OCI-LY7 (cell line): ENCODE data around the gene NOD2. TPM values are rescaled to one million over a fixed set of nuclear protein-coding genes. Genes with fewer than 3 reads are reported as not detected.

Source experiments
- BruUV-seq: library from RNA; stranded (reverse); fragments of 400-500 nt; replicated peaks from 2 replicates; lab custom pipeline; 2021; lab: Mats Ljungman, UMichigan
- CTCF ChIA-PET: fragments of 300-600 bp; sonication (Branson Sonifier 250); formaldehyde crosslinking; loops from one replicate; lab custom pipeline; 2022; ENCODE audit warnings: antibody characterized with exemption; ENCODE audit not compliant: unreplicated experiment; lab: Charles Lee
- POLR2A ChIA-PET: fragments of 300-600 bp; sonication (Branson Sonifier 250); formaldehyde crosslinking; loops from one replicate; lab custom pipeline; 2022; ENCODE audit warnings: antibody characterized with exemption; lab: Charles Lee
- DNase-seq: peaks from one replicate; pipeline ENCODE4 v3.0.0-alpha.2; 2015; ENCODE audit warnings: low spot score
- H2AFZ ChIP-seq: fragments of 200-600 bp; sonication (generic), shearing (Covaris generic); 2 replicates; pipeline ENCODE4 v1.6.1; 2014; ENCODE audit warnings: mild to moderate bottlenecking, antibody characterized with exemption, low read length, moderate library complexity
- H3K27ac ChIP-seq: fragments of 200-600 bp; sonication (generic); 2 replicates; pipeline ENCODE4 v1.5.1; 2014; ENCODE audit warnings: mixed run types, low read depth, mild to moderate bottlenecking, moderate library complexity, low read length, inconsistent platforms; ENCODE audit not compliant: poor library complexity, severe bottlenecking
- H3K36me3 ChIP-seq: fragments of 200-600 bp; sonication (generic); 2 replicates; pipeline ENCODE4 v1.6.1; 2014; ENCODE audit warnings: mild to moderate bottlenecking, antibody characterized with exemption, low read length, moderate library complexity, mixed read lengths; ENCODE audit not compliant: insufficient read depth
- H3K4me1 ChIP-seq: fragments of 200-600 bp; sonication (generic); 2 replicates; pipeline ENCODE4 v1.5.1; 2014; ENCODE audit warnings: mild to moderate bottlenecking, low read length; ENCODE audit not compliant: insufficient read depth, poor library complexity, severe bottlenecking
- H3K4me2 ChIP-seq: fragments of 200-600 bp; sonication (generic); 2 replicates; pipeline ENCODE4 v1.6.1; 2014; ENCODE audit warnings: mild to moderate bottlenecking, low read length
- H3K4me3 ChIP-seq: fragments of 200-600 bp; sonication (generic); 2 replicates; pipeline ENCODE4 v1.5.1; 2014; ENCODE audit warnings: mild to moderate bottlenecking, low read depth, low read length; ENCODE audit not compliant: poor library complexity, severe bottlenecking
- H3K79me2 ChIP-seq: fragments of 200-600 bp; sonication (generic); 2 replicates; pipeline ENCODE4 v1.6.1; 2016; ENCODE audit warnings: low read depth, mild to moderate bottlenecking, low read length, moderate library complexity, mixed read lengths; ENCODE audit not compliant: insufficient read depth
- H3K9me2 ChIP-seq: fragments of 200-600 bp; sonication (generic); 2 replicates; pipeline ENCODE4 v1.6.1; 2016; ENCODE audit warnings: mild to moderate bottlenecking, low read length, mixed read lengths; ENCODE audit not compliant: insufficient read depth
- H3K9me3 ChIP-seq: fragments of 200-600 bp; sonication (generic); 2 replicates; pipeline ENCODE4 v1.6.1; 2014; ENCODE audit warnings: mild to moderate bottlenecking, mixed run types, low read length, mixed read lengths
- H4K20me1 ChIP-seq: fragments of 200-600 bp; sonication (generic); 2 replicates; pipeline ENCODE4 v1.6.1; 2014; ENCODE audit warnings: mild to moderate bottlenecking, antibody characterized with exemption, low read length, moderate library complexity, mixed read lengths; ENCODE audit not compliant: insufficient read depth
- EZH2phosphoT487 ChIP-seq: fragments of 200-600 bp; sonication (generic); IDR thresholded peaks from 2 replicates; pipeline ENCODE4 v1.6.1; 2018; ENCODE audit warnings: low read depth, borderline replicate concordance, mild to moderate bottlenecking, mixed run types, antibody characterized with exemption, low read length, moderate library complexity, mixed read lengths
- intact Hi-C: fragments of 100-400 bp; cut with micrococcal nuclease; formaldehyde crosslinking; loops from one replicate; pipeline ENCODE4 v1.10.0; 2022; ENCODE audit not compliant: unreplicated experiment
- total RNA-seq, 2 experiments: library from RNA; depleted of rRNA in 1 of 2; stranded (reverse); fragments of >200 nt in 1 of 2; shearing (Covaris generic) in 1 of 2; gene quantifications; 2 replicates each; pipeline ENCODE4 v1.2.3, GENCODE V29; 2014 to 2022
- TF ChIP-seq, protein P1 (sequence below): fragments of 200-600 bp; sonication (generic); conservative IDR thresholded peaks from 2 replicates; pipeline ENCODE4 v1.5.1; 2014; ENCODE audit warnings: mild to moderate bottlenecking, antibody characterized with exemption, low read length, moderate library complexity, mixed read lengths

NOD2 gene
- total RNA-seq, 2 experiments from 2014 or later, result not detected

DNA sequence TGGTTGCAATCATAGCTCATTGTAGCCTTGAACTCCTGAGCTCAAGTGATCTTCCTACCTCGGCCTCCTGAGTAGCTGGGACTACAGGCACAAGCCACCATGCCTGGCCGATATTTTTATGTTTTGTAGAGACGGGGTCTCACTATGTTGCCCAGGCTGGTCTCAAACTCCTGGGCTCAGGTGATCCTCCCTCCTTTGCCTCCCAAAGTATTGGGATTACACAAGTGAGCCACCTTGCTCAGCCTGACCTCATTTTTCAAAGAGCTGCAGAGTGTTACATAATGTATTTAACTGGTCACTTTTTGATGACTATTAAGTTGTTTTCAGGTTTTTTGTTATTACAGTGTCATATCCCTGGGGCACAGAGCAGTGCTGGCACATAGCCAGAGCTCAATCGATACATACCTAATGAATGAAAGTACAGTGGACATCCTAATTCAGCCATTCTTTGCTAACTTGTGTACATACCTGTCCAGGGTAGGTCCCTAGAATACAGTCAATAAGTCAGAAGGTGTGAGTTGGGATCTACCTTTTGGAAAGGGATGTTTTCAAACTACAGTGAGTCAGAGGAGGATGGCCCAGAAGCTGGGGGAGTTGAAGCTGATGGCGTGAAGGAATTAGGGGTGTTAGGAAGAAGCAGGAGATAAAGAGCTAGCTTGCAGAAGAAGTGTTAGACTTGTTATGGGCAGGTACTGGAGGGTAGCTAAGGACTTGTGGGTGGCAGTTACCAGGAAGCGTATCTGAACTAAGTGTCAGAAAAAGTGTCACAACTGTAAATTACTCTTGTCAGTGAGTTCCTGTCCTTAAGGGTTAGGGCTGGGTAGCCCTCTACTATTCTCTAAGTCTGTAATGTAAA, 28.4 kb downstream of the NOD2 start:
- H3K79me2 ChIP-seq, result no peaks in the 10 kb centered on the region

DNA sequence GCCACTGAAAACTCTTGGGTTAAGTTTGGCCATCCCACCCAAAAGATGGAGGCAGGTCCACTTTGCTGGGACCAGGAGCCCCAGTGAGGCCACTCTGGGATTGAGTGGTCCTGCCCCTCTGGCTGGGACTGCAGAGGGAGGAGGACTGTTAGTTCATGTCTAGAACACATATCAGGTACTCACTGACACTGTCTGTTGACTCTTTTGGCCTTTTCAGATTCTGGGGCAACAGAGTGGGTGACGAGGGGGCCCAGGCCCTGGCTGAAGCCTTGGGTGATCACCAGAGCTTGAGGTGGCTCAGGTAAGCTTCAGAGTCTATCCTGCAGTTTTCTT, 29.0 kb downstream of the NOD2 start:
- no peak overlapping the region for H2AFZ ChIP-seq
- H3K4me2 ChIP-seq, result no peak overlapping the region
- peaks cover 13% of the 10 kb centered on the region for H3K9me3 ChIP-seq
- CTCF ChIA-PET, result no interaction called here
- intact Hi-C loops, result no loop called here
- no TSS peak for BruUV-seq
- TF ChIP-seq EZH2phosphoT487, result no peak
- TF ChIP-seq, protein P1, sequence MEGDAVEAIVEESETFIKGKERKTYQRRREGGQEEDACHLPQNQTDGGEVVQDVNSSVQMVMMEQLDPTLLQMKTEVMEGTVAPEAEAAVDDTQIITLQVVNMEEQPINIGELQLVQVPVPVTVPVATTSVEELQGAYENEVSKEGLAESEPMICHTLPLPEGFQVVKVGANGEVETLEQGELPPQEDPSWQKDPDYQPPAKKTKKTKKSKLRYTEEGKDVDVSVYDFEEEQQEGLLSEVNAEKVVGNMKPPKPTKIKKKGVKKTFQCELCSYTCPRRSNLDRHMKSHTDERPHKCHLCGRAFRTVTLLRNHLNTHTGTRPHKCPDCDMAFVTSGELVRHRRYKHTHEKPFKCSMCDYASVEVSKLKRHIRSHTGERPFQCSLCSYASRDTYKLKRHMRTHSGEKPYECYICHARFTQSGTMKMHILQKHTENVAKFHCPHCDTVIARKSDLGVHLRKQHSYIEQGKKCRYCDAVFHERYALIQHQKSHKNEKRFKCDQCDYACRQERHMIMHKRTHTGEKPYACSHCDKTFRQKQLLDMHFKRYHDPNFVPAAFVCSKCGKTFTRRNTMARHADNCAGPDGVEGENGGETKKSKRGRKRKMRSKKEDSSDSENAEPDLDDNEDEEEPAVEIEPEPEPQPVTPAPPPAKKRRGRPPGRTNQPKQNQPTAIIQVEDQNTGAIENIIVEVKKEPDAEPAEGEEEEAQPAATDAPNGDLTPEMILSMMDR, result no peak
- H3K27ac ChIP-seq, result no peak overlapping the region
- POLR2A ChIA-PET, result no interaction called here
- H3K4me3 ChIP-seq, result no peak overlapping the region
- no peaks in the 10 kb centered on the region for H3K4me1 ChIP-seq
- no peak for DNase-seq
- no peaks in the 10 kb centered on the region for H4K20me1 ChIP-seq
- H3K79me2 ChIP-seq, result no peaks in the 10 kb centered on the region
- no peaks in the 10 kb centered on the region for H3K36me3 ChIP-seq
- no peaks in the 10 kb centered on the region for H3K9me2 ChIP-seq

More for the DNA sequence above, 28.4 kb downstream of the NOD2 start:
- ChIA-PET CTCF (no interaction called here), POLR2A (no interaction called here)
- H3K4me2 ChIP-seq, result no peak overlapping the region
- H3K27ac ChIP-seq, result no peak overlapping the region
- H3K9me2 ChIP-seq, result no peaks in the 10 kb centered on the region
- BruUV-seq, result no TSS peak
- no peak for TF ChIP-seq EZH2phosphoT487
- TF ChIP-seq, protein P1, result no peak
- no peaks in the 10 kb centered on the region for H4K20me1 ChIP-seq
- no peak for DNase-seq
- intact Hi-C loops, result no loop called here
- peaks cover 13% of the 10 kb centered on the region for H3K9me3 ChIP-seq
- no peaks in the 10 kb centered on the region for H3K4me1 ChIP-seq
- H3K4me3 ChIP-seq, result no peak overlapping the region
- no peak overlapping the region for H2AFZ ChIP-seq
- H3K36me3 ChIP-seq, result no peaks in the 10 kb centered on the region

DNA sequence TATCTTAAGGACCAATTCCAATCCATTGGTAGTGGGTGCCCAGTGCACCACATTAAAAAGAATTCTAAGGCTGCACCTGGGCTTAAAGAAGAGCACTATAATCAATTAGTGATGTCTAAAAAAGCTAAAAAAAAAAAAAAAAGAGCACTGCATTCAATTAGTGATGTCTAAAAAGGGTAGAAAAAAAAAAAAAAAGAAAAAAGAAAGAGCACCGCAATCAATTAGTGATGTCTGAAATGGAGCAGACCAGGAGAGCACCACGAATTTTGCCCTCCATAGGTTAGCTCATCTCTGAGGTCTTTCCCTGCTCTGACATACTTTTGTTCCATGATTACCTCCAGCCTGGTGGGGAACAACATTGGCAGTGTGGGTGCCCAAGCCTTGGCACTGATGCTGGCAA, 29.6 kb downstream of the NOD2 start:
- intact Hi-C loops, result no loop called here
- TF ChIP-seq, protein P1, result no peak
- no peak for TF ChIP-seq EZH2phosphoT487
- no TSS peak for BruUV-seq
- no peaks in the 10 kb centered on the region for H3K4me1 ChIP-seq
- H3K79me2 ChIP-seq, result no peaks in the 10 kb centered on the region
- H3K36me3 ChIP-seq, result no peaks in the 10 kb centered on the region
- POLR2A ChIA-PET, result no interaction called here
- no peak overlapping the region for H3K4me2 ChIP-seq
- no peak overlapping the region for H3K27ac ChIP-seq
- DNase-seq, result no peak
- H3K4me3 ChIP-seq, result no peak overlapping the region
- H2AFZ ChIP-seq, result no peak overlapping the region
- CTCF ChIA-PET, result no interaction called here
- H3K9me2 ChIP-seq, result no peaks in the 10 kb centered on the region
- peaks cover 13% of the 10 kb centered on the region for H3K9me3 ChIP-seq
- no peaks in the 10 kb centered on the region for H4K20me1 ChIP-seq
